ENCODE data around the gene ESYT2. TPM values are rescaled to one million over a fixed set of nuclear protein-coding genes. Genes with fewer than 3 reads are reported as not detected.

ESYT2 gene
- total and polyA plus RNA-seq, 2 of the 4 experiments (the other 2 are of a cell fraction): 26.7 to 69.9 TPM

GRCh38 chr7:158795272-158795671 is 34.0 kb downstream of the ESYT2 start:
- H3K23ac ChIP-seq (ENCODE audit: low read depth, low read length): no peak overlapping the region
- TF ChIP-seq POLR2A (IDR thresholded peaks at IDR 0.05; ENCODE audit: low read depth, low read length): no peak
- TF ChIP-seq, protein P1, sequence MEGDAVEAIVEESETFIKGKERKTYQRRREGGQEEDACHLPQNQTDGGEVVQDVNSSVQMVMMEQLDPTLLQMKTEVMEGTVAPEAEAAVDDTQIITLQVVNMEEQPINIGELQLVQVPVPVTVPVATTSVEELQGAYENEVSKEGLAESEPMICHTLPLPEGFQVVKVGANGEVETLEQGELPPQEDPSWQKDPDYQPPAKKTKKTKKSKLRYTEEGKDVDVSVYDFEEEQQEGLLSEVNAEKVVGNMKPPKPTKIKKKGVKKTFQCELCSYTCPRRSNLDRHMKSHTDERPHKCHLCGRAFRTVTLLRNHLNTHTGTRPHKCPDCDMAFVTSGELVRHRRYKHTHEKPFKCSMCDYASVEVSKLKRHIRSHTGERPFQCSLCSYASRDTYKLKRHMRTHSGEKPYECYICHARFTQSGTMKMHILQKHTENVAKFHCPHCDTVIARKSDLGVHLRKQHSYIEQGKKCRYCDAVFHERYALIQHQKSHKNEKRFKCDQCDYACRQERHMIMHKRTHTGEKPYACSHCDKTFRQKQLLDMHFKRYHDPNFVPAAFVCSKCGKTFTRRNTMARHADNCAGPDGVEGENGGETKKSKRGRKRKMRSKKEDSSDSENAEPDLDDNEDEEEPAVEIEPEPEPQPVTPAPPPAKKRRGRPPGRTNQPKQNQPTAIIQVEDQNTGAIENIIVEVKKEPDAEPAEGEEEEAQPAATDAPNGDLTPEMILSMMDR (conservative IDR thresholded peaks at IDR 0.05; ENCODE audit: low read depth, low read length): no peak
- no peak for TF ChIP-seq RAD21 (IDR thresholded peaks at IDR 0.05; ENCODE audit: low read length)
- TF ChIP-seq MAFK (IDR thresholded peaks at IDR 0.05; ENCODE audit: low read depth, low read length): no peak
- TF ChIP-seq FOS (IDR thresholded peaks at IDR 0.05; ENCODE audit: low read depth, low read length): no peak
- no peak for TF ChIP-seq NFE2L2 (IDR thresholded peaks at IDR 0.05; ENCODE audit: low read depth, low read length)
- TF ChIP-seq CHD1 (IDR thresholded peaks at IDR 0.05; ENCODE audit: low read depth, low read length): no peak
- TF ChIP-seq RCOR1 (IDR thresholded peaks at IDR 0.05; ENCODE audit: insufficient replicate concordance, low read length): no peak
- no peak for TF ChIP-seq USF2 (IDR thresholded peaks at IDR 0.05; ENCODE audit: low read depth, low read length)
- no peak for TF ChIP-seq ELK1 (IDR thresholded peaks at IDR 0.05; ENCODE audit: borderline replicate concordance, low read depth, low read length)
- TF ChIP-seq MAZ (IDR thresholded peaks at IDR 0.05; ENCODE audit: borderline replicate concordance, low read depth, low read length): no peak
- no peak overlapping the region for H2BK15ac ChIP-seq (ENCODE audit: low read depth, low read length)
- ATAC-seq (ENCODE audit: low read depth) (peak; percentile 62), DNase-seq (no peak)
- 90% methylated on average over 3 of the region's 4 CpGs; no CpG with 5 or more reads in 1 of the 2 experiments for WGBS, 2 experiments (ENCODE audit: extremely low coverage in 2 of 2, insufficient read length in 1 of 2)
- H2BK20ac ChIP-seq (ENCODE audit: low read depth, low read length): no peak overlapping the region
- H4K20me1 ChIP-seq (ENCODE audit: insufficient read depth, low read length): no peaks in the 10 kb centered on the region
- H3K14ac ChIP-seq (replicated peaks; ENCODE audit: low read depth, low read length): no peak overlapping the region
- no peak overlapping the region for H3K9ac ChIP-seq (ENCODE audit: low read depth, low read length)
- H3K56ac ChIP-seq (ENCODE audit: extremely low read depth, insufficient read depth, low read length): no peak overlapping the region
- peaks cover 12 to 29% of the 10 kb centered on the region in 2 experiments for H3K79me1 ChIP-seq (ENCODE audit: low read depth in 1 of 2, low read length in 2 of 2)
- H2AFZ ChIP-seq (replicated peaks; ENCODE audit: low read length, poor library complexity): no peak overlapping the region
- no peak overlapping the region for H3K27ac ChIP-seq (ENCODE audit: insufficient read depth, low read length)
- H2BK120ac ChIP-seq (ENCODE audit: low read depth, low read length): no peak overlapping the region
- BruUV-seq (replicated peaks): no TSS peak
- dilution Hi-C loops (cut with HindIII; ENCODE audit: low sequenced_read_pairs, unreplicated experiment): no loop called here
- peaks cover 4% of the 10 kb centered on the region for H3K4me1 ChIP-seq (ENCODE audit: control insufficient read depth, insufficient read depth, low read length)
- H3K18ac ChIP-seq (ENCODE audit: low read depth, low read length): no peak overlapping the region
- H3K27me3 ChIP-seq (ENCODE audit: control insufficient read depth, insufficient read depth, low read length): no peaks in the 10 kb centered on the region
- H2AK9ac ChIP-seq (replicated peaks; ENCODE audit: low read depth, low read length, poor library complexity): no peak overlapping the region
- H2BK5ac ChIP-seq (ENCODE audit: low read depth, low read length, poor library complexity, severe bottlenecking): no peak overlapping the region
- intact Hi-C loops (cut with micrococcal nuclease): no loop called here
- no peak overlapping the region for H4K91ac ChIP-seq (ENCODE audit: insufficient read depth, low read depth, low read length)
- H2AK5ac ChIP-seq (ENCODE audit: low read depth, low read length): no peak overlapping the region
- in situ Hi-C loops (cut with MboI; ENCODE audit: low sequenced_read_pairs): no loop called here
- CTCF ChIA-PET: no interaction called here
- H3K4me2 ChIP-seq (ENCODE audit: low read depth, low read length): no peak overlapping the region
- peaks cover 29% of the 10 kb centered on the region for H3K36me3 ChIP-seq (ENCODE audit: control insufficient read depth, insufficient read depth, low read length)
- no peak overlapping the region for H4K5ac ChIP-seq (ENCODE audit: low read depth, low read length)
- POLR2A ChIA-PET (ENCODE audit: unreplicated experiment): no interaction called here
- no peaks in the 10 kb centered on the region for H3K9me3 ChIP-seq (ENCODE audit: control insufficient read depth, insufficient read depth, low read length)
- H3K4ac ChIP-seq (ENCODE audit: low read depth, low read length): no peak overlapping the region
- H3K9me1 ChIP-seq (ENCODE audit: insufficient read depth, low read length): peaks cover 3% of the 10 kb centered on the region; the same call in 1 of the 2 replicates
- H3K4me3 ChIP-seq (ENCODE audit: insufficient read depth, low read depth, low read length): no peak overlapping the region
- no peak overlapping the region for H4K8ac ChIP-seq (ENCODE audit: low read depth in 2 of 2, low read length in 2 of 2)
